Right atrium auricular region (tissue), 2 donors: ENCODE measurements around the gene POFUT2. TPM values are rescaled to one million over a fixed set of nuclear protein-coding genes. Genes with fewer than 3 reads are reported as not detected.
A peak's percentile ranks its signal among the peaks of the same experiment; 100 is the strongest.

Experiments used
- DNase-seq: peaks from one replicate; pipeline ENCODE4 v3.0.0-alpha.2; 2019; ENCODE audit warnings: low spot score
- H3K27ac ChIP-seq, 2 donors: fragments of 200-600 bp; sonication (generic); 1 replicate in 1 of 2; 2 replicates in 1 of 2; pipeline ENCODE4 v1.5.1; 2016 to 2019
- H3K27me3 ChIP-seq, 2 donors: fragments of 200-600 bp; sonication (generic); one replicate each; pipeline versions ENCODE4 v1.5.1 to v1.6.0; 2017 to 2019
- H3K36me3 ChIP-seq: fragments of 200-600 bp; sonication (generic); one replicate; pipeline ENCODE4 v1.5.1; 2016
- H3K4me1 ChIP-seq, 2 donors: fragments of 200-600 bp; sonication (generic); one replicate each; pipeline versions ENCODE4 v1.5.1 to v1.6.0; 2017 to 2019
- H3K4me3 ChIP-seq, 2 donors: fragments of 200-600 bp; sonication (generic); 1 replicate in 1 of 2; 2 replicates in 1 of 2; pipeline ENCODE4 v1.5.1; 2017 to 2019; ENCODE audit warnings: mild to moderate bottlenecking in 1 of 2, moderate library complexity in 1 of 2
- H3K9me3 ChIP-seq, 2 donors: fragments of 200-600 bp; sonication (generic); one replicate each; pipeline ENCODE4 v1.5.1; 2019
- total RNA-seq, 2 donors: library from RNA; depleted of rRNA; stranded (reverse); fragments of >200 nt; gene quantifications; one replicate each; pipeline ENCODE4 v1.1.0, GENCODE V29; 2016
- TF ChIP-seq, protein P1 (sequence below), 2 donors: fragments of 200-600 bp; sonication (generic); IDR thresholded peaks; one replicate each; pipeline ENCODE4 v1.5.1; 2019; ENCODE audit warnings: antibody characterized with exemption in 2 of 2

POFUT2 gene
- total RNA-seq, 2 donors from 2014 or later, result 5.8 to 12.0 TPM

DNA sequence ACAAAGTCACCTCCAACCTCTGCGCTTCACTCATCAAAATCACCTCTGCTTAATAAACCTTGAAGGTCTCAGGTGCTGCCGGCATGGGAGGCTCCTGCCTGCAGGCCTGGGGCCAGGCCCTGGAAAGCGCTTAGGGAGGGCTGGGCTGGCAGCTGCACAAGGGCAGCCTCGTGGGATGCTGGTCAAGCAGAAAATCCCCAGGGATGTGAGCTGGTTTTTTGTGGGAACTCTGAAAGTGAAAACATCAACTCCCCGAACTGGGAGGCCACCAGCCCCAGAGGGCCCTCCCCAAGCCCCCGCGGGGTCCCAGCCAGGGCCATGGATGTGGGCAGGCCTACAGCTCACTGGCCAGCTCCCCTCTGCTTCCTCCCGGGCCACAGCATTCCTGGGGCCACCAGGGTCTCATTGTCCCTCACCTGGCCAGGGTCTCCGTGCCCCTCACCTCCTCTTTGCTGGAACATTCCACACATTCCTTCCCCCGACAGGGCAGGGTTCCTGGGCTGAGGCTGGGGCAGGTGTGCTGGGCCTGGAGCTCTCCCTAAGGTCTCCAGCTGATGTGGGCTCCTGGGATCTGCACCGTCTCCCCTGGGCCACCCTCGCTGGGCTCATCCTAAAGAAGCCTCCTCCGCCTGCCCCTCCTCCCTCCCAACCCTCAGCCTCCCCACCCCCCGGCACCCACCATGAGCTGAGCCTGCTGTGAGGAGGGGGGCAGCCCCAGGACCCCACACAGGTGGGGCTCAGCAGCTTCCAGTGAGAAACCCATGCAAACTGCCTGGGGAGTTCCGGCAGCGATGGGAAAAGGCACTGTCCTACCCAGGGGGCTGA lies 36.0 kb upstream of the POFUT2 start:
- DNase-seq, result no peak
- Histone ChIP-seq H3K9me3 (no peaks in the 10 kb centered on the region), H3K36me3 (no peaks in the 10 kb centered on the region), H3K27ac (peak overlapping the region; percentile 5 to 7), H3K27me3 (no peaks in the 10 kb centered on the region), H3K4me1 (peaks cover 0 to 52% of the 10 kb centered on the region in 2 donors), H3K4me3 (no peak overlapping the region)
- TF ChIP-seq, protein P1, sequence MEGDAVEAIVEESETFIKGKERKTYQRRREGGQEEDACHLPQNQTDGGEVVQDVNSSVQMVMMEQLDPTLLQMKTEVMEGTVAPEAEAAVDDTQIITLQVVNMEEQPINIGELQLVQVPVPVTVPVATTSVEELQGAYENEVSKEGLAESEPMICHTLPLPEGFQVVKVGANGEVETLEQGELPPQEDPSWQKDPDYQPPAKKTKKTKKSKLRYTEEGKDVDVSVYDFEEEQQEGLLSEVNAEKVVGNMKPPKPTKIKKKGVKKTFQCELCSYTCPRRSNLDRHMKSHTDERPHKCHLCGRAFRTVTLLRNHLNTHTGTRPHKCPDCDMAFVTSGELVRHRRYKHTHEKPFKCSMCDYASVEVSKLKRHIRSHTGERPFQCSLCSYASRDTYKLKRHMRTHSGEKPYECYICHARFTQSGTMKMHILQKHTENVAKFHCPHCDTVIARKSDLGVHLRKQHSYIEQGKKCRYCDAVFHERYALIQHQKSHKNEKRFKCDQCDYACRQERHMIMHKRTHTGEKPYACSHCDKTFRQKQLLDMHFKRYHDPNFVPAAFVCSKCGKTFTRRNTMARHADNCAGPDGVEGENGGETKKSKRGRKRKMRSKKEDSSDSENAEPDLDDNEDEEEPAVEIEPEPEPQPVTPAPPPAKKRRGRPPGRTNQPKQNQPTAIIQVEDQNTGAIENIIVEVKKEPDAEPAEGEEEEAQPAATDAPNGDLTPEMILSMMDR (IDR thresholded peaks at IDR 0.05), result no peak

DNA sequence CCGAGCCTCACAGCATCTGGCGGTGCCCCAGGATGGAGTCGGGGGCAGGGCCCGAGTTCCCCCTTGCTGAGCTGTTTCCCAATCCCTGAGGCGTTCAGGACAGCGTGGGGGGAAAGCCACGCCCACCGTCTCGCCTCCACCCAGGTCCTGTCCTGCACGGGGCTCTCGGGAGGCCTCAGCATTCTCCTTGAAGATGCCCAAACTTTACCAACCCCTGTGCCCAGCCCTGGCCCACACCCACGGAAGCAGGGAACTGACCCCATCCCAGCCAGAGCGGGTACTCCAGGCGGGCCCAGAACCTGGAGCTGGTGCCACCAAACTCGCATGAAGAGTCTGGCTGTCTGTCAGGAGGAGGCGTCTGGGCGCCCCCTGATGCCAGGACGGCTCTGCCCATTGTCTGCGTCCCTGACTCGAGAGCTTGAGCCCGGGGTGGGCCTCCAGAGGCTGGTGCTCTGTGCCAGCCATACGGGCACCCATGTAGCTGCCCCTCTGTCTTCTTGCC lies 35.3 kb upstream of the POFUT2 start:
- H3K27me3 ChIP-seq, result no peaks in the 10 kb centered on the region
- no peak overlapping the region for H3K4me3 ChIP-seq
- H3K36me3 ChIP-seq, result no peaks in the 10 kb centered on the region
- DNase-seq, result no peak
- H3K4me1 ChIP-seq, result peaks cover 0 to 59% of the 10 kb centered on the region in 2 donors
- no peaks in the 10 kb centered on the region for H3K9me3 ChIP-seq
- H3K27ac ChIP-seq, result peak overlapping the region; percentile 5 to 7
- TF ChIP-seq, protein P1 (IDR thresholded peaks at IDR 0.05), result no peak

DNA sequence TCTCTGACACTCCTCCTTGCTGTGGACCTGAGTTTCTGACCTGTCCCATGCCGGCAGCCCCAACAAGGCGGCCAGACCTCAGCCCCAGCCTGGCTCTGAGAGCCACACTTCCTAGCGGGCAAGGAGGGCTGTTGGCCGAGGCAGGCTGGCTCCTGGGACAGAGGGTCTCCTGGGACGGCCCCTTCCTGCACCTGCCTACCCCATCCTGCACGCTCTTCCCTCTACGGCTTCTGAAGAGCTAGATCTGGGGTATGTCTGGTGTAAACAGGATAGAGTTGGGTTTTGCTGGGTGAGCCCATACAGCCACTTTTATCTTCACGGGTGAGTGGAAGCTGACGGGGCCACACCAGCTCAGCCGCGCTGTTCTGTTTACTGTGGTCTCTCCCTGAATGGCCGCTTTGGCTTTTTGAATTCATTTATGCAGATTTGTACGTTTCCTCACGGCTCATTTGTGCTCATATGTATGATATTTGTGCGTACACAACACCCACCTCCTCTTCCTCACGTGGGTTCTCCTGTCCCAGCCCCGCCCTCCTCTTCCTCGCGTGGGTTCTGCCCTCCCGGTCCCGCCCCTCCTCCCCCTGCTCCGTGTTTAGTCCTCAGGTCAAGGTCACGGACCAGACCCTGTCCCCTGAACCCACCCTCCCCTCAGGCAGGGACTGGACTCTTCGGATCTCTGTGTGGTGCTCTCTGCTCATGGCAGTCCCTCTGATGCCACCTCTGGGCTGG lies 34.7 kb upstream of the POFUT2 start:
- Histone ChIP-seq H3K36me3 (no peaks in the 10 kb centered on the region), H3K9me3 (no peaks in the 10 kb centered on the region), H3K4me1 (peaks cover 0 to 65% of the 10 kb centered on the region in 2 donors), H3K27me3 (no peaks in the 10 kb centered on the region), H3K27ac (peak overlapping the region in 1 of 2 donors; percentile 80), H3K4me3 (no peak overlapping the region)
- DNase-seq, result no peak
- TF ChIP-seq, protein P1 (IDR thresholded peaks at IDR 0.05), result no peak

DNA sequence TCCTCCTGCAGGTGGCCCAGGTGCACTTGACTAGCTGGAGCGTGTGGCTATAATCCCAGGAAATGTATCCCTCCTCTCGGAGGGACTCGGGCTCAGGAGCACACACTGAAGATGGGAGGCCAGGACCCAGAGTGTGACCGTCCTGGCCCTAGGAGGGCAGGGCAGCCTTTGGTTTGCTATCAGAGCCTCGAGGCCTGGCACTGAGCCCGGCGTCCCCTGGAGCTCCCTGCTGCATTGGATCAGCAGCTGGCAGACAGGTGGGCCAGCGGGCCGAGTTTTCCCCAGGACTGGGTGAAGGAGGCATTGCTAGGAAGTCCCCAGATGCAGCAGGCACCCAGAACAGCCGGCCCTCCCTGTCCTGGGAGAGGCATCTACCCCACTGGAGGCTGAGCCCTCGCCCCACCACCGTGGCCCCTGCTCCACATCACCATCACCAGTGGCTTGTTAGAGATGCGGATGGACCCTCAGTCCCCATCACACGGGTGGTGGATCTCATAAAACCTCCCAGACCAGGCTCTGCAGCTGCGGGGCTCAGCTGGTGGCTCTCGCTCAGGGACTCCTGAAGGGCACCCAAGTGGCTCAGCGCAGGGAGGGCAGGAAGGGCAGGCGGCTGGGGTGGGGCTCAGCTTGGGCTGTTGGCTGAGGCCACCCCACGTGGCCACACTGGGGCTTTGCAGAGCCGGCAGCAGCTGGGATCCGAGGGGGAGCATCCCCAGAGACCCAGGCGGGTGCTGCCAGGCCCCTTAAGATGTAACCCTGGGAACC lies 32.7 kb upstream of the POFUT2 start:
- Histone ChIP-seq H3K36me3 (no peaks in the 10 kb centered on the region), H3K4me1 (peaks cover 0 to 72% of the 10 kb centered on the region in 2 donors), H3K27me3 (no peaks in the 10 kb centered on the region), H3K9me3 (no peaks in the 10 kb centered on the region), H3K27ac (peak overlapping the region; percentile 80 to 85), H3K4me3 (no peak overlapping the region)
- DNase-seq, result no peak
- TF ChIP-seq, protein P1 (IDR thresholded peaks at IDR 0.05), result no peak

DNA sequence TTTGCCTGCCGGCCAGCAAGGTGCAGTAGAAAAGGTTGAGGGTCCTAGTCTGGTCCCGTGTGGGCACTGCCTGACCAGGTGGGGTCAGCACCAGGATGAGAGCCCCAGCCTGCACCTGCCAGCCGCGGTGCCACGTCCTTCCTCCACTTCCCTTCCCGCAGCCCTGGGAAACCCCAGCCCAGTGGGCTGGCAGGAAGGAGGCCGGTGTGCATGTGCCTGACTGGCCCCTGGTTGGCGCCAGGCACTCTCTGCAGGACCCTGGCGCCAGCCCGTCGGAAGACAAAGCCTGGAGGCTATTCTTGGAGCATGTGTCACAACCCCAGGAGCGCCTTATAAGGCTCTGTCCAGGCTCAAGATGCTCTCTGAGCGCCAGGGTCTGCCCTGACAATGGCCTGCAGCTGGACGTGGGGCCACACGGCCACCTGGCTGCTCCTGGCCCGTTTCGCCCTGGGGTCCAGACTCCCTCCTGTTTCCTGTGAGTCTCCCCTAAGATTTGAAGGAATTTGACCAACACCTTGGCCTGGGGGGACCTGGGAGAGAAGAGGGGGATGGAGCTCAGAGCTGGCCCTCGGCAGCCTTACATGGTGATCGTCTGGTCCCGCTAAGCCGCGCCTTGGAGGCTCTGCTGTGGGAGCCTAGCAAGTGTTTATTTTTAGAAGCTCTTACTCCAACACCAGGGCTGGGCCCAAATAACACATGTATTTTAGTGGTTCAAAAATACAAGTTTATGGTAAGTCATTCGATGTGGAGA lies 31.9 kb upstream of the POFUT2 start:
- no peak overlapping the region for H3K4me3 ChIP-seq
- DNase-seq, result no peak
- TF ChIP-seq, protein P1 (IDR thresholded peaks at IDR 0.05), result peak in 1 of 2 donors; percentile 16
- H3K36me3 ChIP-seq, result no peaks in the 10 kb centered on the region
- H3K27ac ChIP-seq, result peak overlapping the region; percentile 80 to 85
- H3K4me1 ChIP-seq, result peaks cover 0 to 68% of the 10 kb centered on the region in 2 donors
- H3K27me3 ChIP-seq, result no peaks in the 10 kb centered on the region
- no peaks in the 10 kb centered on the region for H3K9me3 ChIP-seq
